Measurements from ENCODE around the gene LAMB4. TPM values are rescaled to one million over a fixed set of nuclear protein-coding genes. Genes with fewer than 3 reads are reported as not detected.

The LAMB4 gene
- total RNA-seq, 4 donors from 2014 or later, result 2.0 to 28.2 (median 8.8) TPM

DNA sequence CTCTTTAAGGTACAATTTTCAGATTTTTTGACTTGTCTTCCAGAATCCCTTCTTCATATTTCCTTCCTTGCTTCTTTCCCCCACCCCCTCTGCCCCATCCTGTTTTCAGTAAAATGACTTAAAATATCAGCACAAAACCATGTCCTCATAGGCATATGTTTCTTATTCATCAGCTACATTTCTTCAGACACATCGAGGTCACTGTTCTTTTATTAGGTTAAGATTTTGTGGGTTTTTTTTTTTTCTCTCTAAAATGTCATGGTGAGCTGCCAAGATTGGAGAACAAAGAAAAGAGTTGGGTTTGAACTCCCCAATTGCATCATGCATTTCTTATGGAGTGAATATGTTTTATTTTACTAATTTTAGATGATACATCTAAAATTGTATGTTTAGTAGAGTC lies 35.8 kb downstream of the LAMB4 start:
- H3K9me3 ChIP-seq, result no peaks in the 10 kb centered on the region
- WGBS, 2 donors, result 20% methylated on average over 1 of the region's 1 CpG
- TF ChIP-seq POLR2A (IDR thresholded peaks at IDR 0.05), result no peak
- TF ChIP-seq, protein P1, sequence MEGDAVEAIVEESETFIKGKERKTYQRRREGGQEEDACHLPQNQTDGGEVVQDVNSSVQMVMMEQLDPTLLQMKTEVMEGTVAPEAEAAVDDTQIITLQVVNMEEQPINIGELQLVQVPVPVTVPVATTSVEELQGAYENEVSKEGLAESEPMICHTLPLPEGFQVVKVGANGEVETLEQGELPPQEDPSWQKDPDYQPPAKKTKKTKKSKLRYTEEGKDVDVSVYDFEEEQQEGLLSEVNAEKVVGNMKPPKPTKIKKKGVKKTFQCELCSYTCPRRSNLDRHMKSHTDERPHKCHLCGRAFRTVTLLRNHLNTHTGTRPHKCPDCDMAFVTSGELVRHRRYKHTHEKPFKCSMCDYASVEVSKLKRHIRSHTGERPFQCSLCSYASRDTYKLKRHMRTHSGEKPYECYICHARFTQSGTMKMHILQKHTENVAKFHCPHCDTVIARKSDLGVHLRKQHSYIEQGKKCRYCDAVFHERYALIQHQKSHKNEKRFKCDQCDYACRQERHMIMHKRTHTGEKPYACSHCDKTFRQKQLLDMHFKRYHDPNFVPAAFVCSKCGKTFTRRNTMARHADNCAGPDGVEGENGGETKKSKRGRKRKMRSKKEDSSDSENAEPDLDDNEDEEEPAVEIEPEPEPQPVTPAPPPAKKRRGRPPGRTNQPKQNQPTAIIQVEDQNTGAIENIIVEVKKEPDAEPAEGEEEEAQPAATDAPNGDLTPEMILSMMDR (IDR thresholded peaks at IDR 0.05), result no peak
- no peak overlapping the region for H3K4me3 ChIP-seq
- H3K27ac ChIP-seq, result peak overlapping the region in 1 of 4 donors; percentile 62
- H3K36me3 ChIP-seq, result no peaks in the 10 kb centered on the region
- H3K27me3 ChIP-seq, result no peaks in the 10 kb centered on the region
- intact Hi-C loops (cut with DNase I), result no loop called here
- peaks cover 9 to 22% (median 10%) of the 10 kb centered on the region in 3 donors for H3K4me1 ChIP-seq
- DNase-seq, result no peak

DNA sequence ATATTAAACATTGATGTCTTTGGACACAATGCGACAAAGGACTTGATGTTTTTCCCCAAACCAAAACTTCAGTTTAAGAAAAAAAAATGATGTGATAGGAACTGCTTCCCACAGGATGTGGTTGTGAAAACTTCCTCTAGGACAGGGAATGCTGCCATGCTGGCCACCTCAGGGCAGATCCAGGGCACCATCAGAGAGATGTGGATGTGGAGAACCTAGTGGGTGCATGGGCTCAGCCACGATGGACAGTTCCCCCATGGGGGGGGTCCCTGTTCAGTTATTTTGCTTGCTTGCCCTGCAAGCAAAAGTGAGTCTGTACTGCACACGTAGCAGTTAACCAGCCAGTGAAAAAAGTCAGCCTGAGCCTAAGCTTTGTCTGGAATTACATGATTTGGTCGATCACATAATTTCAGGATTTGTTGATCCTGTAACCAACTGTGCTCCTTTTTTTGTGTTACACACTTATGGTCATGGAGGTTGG lies 36.3 kb downstream of the LAMB4 start:
- TF ChIP-seq, protein P1 (IDR thresholded peaks at IDR 0.05), result no peak
- TF ChIP-seq POLR2A (IDR thresholded peaks at IDR 0.05), result no peak
- Histone ChIP-seq H3K36me3 (no peaks in the 10 kb centered on the region), H3K27ac (peak overlapping the region in 2 of 4 donors; percentile 62 to 71), H3K4me1 (peaks cover 9 to 22% (median 10%) of the 10 kb centered on the region in 3 donors), H3K4me3 (no peak overlapping the region), H3K27me3 (no peaks in the 10 kb centered on the region), H3K9me3 (no peaks in the 10 kb centered on the region)
- 59 to 71% methylated on average over 4 of the region's 4 CpGs for WGBS, 2 donors
- intact Hi-C loops (cut with DNase I), result no loop called here
- no peak for DNase-seq

DNA sequence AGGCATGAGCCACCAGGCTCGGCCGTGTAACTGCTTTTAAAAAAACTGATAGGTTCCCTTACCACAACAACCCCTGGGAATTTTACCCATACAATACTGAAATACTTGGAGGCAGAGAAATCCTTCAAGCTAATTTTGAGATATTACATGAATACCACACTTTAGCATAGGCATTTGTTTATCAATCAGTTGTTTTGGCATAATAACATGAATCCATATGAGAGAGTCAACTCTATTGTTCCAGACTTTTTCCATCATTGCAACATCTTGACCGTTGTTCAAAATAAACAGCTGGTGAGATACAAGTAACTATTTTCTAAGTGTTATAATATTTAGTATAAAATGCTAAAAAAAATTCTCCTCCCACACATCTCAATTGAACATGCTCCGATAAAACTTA lies 36.8 kb downstream of the LAMB4 start:
- Histone ChIP-seq H3K27me3 (no peaks in the 10 kb centered on the region), H3K27ac (peak overlapping the region in 2 of 4 donors; percentile 37 to 62), H3K9me3 (no peaks in the 10 kb centered on the region), H3K36me3 (no peaks in the 10 kb centered on the region), H3K4me1 (peaks cover 9 to 22% (median 10%) of the 10 kb centered on the region in 3 donors), H3K4me3 (no peak overlapping the region)
- WGBS, 2 donors, result 80 to 81% methylated on average over 3 to 4 of the region's 4 CpGs
- intact Hi-C loops (cut with DNase I), result no loop called here
- no peak for TF ChIP-seq POLR2A (IDR thresholded peaks at IDR 0.05)
- TF ChIP-seq, protein P1 (IDR thresholded peaks at IDR 0.05), result no peak
- no peak for DNase-seq

- Histone ChIP-seq H3K9me3 (no peaks in the 10 kb centered on the region), H3K4me3 (no peak overlapping the region), H3K27ac (no peak overlapping the region), H3K36me3 (no peaks in the 10 kb centered on the region), H3K27me3 (no peaks in the 10 kb centered on the region), H3K4me1 (peaks cover 9 to 22% (median 10%) of the 10 kb centered on the region in 3 donors)
- intact Hi-C loops (cut with DNase I), result no loop called here
- whole genome bisulfite sequencing, 2 donors, result 84 to 90% methylated on average over 7 of the region's 7 CpGs
- TF ChIP-seq, protein P1 (IDR thresholded peaks at IDR 0.05), result no peak
- no peak for TF ChIP-seq POLR2A (IDR thresholded peaks at IDR 0.05)
- DNase-seq, result no peak
These were observed 38.7 kb downstream of the LAMB4 start for GRCh38 chr7:108091461-108091831.

- WGBS, 2 donors, result 78 to 84% methylated on average over 7 of the region's 7 CpGs
- Histone ChIP-seq H3K4me1 (peaks cover 9 to 21% (median 10%) of the 10 kb centered on the region in 3 donors), H3K27me3 (no peaks in the 10 kb centered on the region), H3K27ac (no peak overlapping the region), H3K4me3 (no peak overlapping the region), H3K36me3 (no peaks in the 10 kb centered on the region), H3K9me3 (no peaks in the 10 kb centered on the region)
- intact Hi-C loops (cut with DNase I), result no loop called here
- no peak for DNase-seq
- TF ChIP-seq, protein P1 (IDR thresholded peaks at IDR 0.05), result no peak
- TF ChIP-seq POLR2A (IDR thresholded peaks at IDR 0.05), result no peak
These were observed 39.2 kb downstream of the LAMB4 start for GRCh38 chr7:108090791-108091460.
